Left ventricle myocardium inferior (tissue), 1 donor: ENCODE data around the gene CPB1. TPM values are rescaled to one million over a fixed set of nuclear protein-coding genes. Genes with fewer than 3 reads are reported as not detected.

ENCODE experiments used
- DNase-seq: peaks from one replicate; pipeline ENCODE4 v3.0.0-alpha.2; 2020
- H3K27ac ChIP-seq: fragments of 200-600 bp; replicated peaks from 2 replicates; pipeline ENCODE4 v1.8.0; 2021
- H3K27me3 ChIP-seq: fragments of 200-600 bp; 2 replicates; pipeline ENCODE4 v1.8.0; 2021; ENCODE audit warnings: low read depth
- H3K36me3 ChIP-seq: fragments of 200-600 bp; 2 replicates; pipeline ENCODE4 v1.8.0; 2021
- H3K4me1 ChIP-seq: fragments of 200-600 bp; 2 replicates; pipeline ENCODE4 v1.8.0; 2021
- H3K4me3 ChIP-seq: fragments of 200-600 bp; 2 replicates; pipeline ENCODE4 v1.8.0; 2021; ENCODE audit warnings: mild to moderate bottlenecking, moderate library complexity
- H3K9me3 ChIP-seq: fragments of 200-600 bp; replicated peaks from 2 replicates; pipeline ENCODE4 v1.8.0; 2021
- intact Hi-C: fragments of 100-400 bp; cut with micrococcal nuclease; formaldehyde crosslinking; loops from one replicate; pipeline ENCODE4 v1.11.0; 2022
- total RNA-seq: library from RNA; stranded (reverse); fragmentation: NEBNext Ultra II Directional; extraction: Animal tissue kit (Norgen Biotek cat#: 25700); gene quantifications from one replicate; pipeline ENCODE4 v1.2.1, GENCODE V29; 2021
- TF ChIP-seq, protein P1 (sequence below): fragments of 200-600 bp; IDR thresholded peaks from 2 replicates; pipeline ENCODE4 v1.8.0; 2021; ENCODE audit warnings: antibody characterized with exemption, mild to moderate bottlenecking, borderline replicate concordance
- donor health status: DM: no; HTN: yes; CAD: no; lungs with severe emphysema.

The CPB1 gene
- total RNA-seq, 1 donor from 2014 or later = not detected

DNA sequence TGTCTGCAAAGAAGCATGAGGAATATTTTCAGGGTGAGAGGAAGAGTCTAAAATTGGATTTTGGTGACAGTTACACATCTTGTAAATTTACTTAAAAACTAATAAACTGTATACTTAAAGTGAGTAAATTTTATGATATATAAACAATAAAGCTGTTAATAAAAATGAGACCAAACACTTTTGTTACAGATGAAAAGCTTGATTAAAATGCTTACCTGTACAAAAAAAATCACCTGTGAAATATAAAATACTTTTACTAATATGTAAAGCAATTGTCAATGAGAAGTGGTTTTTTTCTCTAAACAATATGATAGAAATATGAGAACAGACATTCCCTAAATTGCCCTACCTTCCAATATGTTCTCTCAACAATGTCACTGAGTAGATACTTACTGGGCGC is 27.2 kb upstream of the CPB1 start:
- Histone ChIP-seq H3K9me3 (no peaks in the 10 kb centered on the region), H3K27ac (no peak overlapping the region), H3K4me1 (no peaks in the 10 kb centered on the region), H3K27me3 (no peaks in the 10 kb centered on the region), H3K36me3 (no peaks in the 10 kb centered on the region), H3K4me3 (no peak overlapping the region)
- DNase-seq = no peak
- TF ChIP-seq, protein P1, sequence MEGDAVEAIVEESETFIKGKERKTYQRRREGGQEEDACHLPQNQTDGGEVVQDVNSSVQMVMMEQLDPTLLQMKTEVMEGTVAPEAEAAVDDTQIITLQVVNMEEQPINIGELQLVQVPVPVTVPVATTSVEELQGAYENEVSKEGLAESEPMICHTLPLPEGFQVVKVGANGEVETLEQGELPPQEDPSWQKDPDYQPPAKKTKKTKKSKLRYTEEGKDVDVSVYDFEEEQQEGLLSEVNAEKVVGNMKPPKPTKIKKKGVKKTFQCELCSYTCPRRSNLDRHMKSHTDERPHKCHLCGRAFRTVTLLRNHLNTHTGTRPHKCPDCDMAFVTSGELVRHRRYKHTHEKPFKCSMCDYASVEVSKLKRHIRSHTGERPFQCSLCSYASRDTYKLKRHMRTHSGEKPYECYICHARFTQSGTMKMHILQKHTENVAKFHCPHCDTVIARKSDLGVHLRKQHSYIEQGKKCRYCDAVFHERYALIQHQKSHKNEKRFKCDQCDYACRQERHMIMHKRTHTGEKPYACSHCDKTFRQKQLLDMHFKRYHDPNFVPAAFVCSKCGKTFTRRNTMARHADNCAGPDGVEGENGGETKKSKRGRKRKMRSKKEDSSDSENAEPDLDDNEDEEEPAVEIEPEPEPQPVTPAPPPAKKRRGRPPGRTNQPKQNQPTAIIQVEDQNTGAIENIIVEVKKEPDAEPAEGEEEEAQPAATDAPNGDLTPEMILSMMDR = no peak
- intact Hi-C loops = no loop called here

DNA sequence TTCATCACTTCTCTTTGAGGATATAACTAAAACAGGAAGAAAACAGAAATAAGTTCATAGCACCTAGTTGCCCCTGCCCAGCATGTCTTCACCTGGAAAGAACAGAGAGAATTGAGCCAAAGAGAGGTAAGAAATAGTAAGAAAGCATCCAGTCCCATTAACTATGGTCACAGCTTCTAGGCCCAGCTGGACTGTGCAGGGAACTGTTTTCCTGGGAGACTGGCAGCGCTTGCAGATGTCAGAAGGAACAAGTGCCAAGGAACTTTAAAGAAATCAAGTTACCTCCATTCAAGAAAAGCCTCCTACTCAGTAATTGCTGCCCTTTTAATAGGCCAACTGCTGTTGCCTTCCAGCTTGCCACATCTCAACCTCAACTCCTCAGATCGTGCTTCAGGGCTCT is 17.8 kb upstream of the CPB1 start:
- intact Hi-C loops = no loop called here
- no peaks in the 10 kb centered on the region for H3K4me1 ChIP-seq
- H3K27ac ChIP-seq = no peak overlapping the region
- H3K4me3 ChIP-seq = no peak overlapping the region
- no peaks in the 10 kb centered on the region for H3K9me3 ChIP-seq
- no peaks in the 10 kb centered on the region for H3K27me3 ChIP-seq
- TF ChIP-seq, protein P1 = no peak
- H3K36me3 ChIP-seq = no peaks in the 10 kb centered on the region
- no peak for DNase-seq

DNA sequence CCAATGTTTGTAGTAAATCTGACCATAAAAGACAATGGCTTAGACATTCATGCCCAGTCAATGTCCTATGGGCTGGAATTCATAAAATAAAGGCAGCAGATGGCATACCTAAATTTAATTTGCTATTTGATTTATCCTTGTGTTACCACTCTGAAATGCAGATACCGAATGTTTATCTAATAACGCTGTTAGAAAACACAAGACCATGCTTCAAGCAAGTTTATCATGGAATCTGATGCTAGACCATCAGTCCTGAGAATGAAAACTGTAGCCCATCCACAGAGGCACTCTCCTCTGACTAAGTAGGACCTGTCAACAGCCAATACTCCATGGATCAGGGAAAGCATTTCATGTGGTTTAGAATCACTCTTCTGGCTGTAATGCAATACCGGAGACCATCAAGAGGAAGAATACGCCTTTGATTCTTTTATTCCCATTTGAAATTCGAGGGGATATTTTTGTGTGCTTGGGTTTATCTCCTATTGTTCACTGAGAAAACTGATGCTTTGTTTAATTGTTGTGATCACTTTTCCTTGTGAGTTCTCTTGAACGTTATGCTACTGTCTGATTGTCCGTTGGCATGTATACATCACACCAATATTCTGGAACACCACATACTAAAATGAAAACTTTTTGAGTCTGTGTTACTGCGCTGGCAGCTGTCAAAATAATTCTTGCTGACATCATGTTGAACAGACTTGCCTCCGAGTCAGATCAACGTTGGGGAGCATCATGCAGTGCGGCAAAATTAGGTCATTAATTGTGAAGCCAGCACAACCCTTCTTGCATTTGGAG is 12.1 kb upstream of the CPB1 start:
- DNase-seq = no peak
- no peak overlapping the region for H3K27ac ChIP-seq
- TF ChIP-seq, protein P1 = no peak
- no peaks in the 10 kb centered on the region for H3K4me1 ChIP-seq
- no peaks in the 10 kb centered on the region for H3K9me3 ChIP-seq
- intact Hi-C loops = no loop called here
- no peaks in the 10 kb centered on the region for H3K36me3 ChIP-seq
- H3K27me3 ChIP-seq = no peaks in the 10 kb centered on the region
- H3K4me3 ChIP-seq = no peak overlapping the region

DNA sequence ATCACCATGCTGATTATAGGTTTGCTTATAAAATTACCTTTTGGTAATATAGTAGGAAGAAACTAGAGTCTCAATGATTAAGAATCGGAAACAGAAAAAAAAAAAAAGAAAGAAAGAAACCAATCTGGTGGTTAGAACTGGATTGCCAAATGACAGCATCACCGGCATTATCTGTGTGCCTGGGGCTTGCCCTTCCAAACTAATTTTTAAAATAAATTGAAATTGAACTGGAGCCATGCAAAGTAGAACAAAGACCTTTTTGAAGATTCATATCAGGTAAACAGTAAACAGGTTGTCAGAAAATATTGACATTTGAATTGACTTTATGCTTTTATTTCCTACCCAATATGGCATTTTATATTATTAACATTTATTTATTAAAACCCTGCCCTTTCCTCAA is 11.2 kb upstream of the CPB1 start:
- TF ChIP-seq, protein P1 = no peak
- H3K9me3 ChIP-seq = peaks cover under 1% of the 10 kb centered on the region
- no peaks in the 10 kb centered on the region for H3K36me3 ChIP-seq
- no peak for DNase-seq
- no peak overlapping the region for H3K27ac ChIP-seq
- intact Hi-C loops = no loop called here
- no peaks in the 10 kb centered on the region for H3K27me3 ChIP-seq
- no peaks in the 10 kb centered on the region for H3K4me1 ChIP-seq
- no peak overlapping the region for H3K4me3 ChIP-seq

DNA sequence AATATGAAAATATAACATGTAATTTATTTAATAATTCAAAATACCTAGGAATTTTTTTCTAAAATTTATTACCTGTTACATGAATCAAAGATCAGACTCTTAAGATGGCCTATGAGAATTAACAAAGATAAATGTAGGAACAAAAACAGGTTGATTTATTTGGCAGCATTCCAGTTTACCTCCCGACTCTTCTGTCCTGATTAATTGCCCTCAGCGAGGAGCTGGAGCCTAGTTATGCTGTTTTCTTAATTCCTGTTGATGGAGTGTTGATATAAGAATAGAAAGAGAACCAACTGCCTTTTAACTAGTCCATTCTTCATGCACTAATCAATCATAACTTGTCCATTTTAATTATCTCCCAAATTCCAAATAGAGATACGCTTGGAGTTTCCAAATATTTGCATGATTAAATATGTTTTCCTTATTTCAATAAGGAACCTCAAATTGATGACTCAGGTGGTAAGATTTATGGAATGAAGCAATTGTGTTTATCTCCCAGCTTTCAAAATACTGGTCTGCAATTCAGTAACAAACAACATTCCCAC is 10.6 kb upstream of the CPB1 start:
- intact Hi-C loops = no loop called here
- Histone ChIP-seq H3K27me3 (no peaks in the 10 kb centered on the region), H3K4me3 (no peak overlapping the region), H3K4me1 (no peaks in the 10 kb centered on the region), H3K9me3 (peaks cover 7% of the 10 kb centered on the region), H3K36me3 (no peaks in the 10 kb centered on the region), H3K27ac (no peak overlapping the region)
- TF ChIP-seq, protein P1 = no peak
- no peak for DNase-seq
